Measurements from ENCODE around the gene CRHR2.
"Not testable (repeated sequence)": the region's sequence is repeated elsewhere in the genome, so short reads cannot be mapped to it uniquely, and the experiment has no call there.

CRHR2 gene

DNA sequence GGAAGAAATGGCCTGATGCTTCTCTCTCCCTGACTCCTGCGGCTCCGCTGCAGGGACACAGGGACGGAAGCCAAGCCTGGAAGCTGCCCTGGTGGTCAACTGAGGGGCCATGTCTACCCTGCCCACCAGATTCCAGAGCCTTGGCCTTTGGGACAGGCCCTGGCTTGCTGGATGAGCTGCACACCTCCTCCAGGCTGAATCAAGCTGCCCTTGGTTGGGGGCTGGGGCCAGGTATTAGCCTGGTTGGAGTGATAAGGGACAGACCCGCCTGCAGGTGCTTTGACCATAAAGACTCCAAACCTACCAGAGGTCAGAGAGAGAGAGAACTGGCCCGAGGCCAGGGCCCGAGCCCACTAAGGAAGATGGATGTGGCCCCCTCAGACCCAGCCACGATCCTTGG is 30.1 kb downstream of the CRHR2 start:
- DNase-seq, result no peak

- DNase-seq, result peak in 1 of 3 experiments; percentile 79
Measured at GRCh38 chr7:30650421-30650808, 31.8 kb downstream of the CRHR2 start.

DNA sequence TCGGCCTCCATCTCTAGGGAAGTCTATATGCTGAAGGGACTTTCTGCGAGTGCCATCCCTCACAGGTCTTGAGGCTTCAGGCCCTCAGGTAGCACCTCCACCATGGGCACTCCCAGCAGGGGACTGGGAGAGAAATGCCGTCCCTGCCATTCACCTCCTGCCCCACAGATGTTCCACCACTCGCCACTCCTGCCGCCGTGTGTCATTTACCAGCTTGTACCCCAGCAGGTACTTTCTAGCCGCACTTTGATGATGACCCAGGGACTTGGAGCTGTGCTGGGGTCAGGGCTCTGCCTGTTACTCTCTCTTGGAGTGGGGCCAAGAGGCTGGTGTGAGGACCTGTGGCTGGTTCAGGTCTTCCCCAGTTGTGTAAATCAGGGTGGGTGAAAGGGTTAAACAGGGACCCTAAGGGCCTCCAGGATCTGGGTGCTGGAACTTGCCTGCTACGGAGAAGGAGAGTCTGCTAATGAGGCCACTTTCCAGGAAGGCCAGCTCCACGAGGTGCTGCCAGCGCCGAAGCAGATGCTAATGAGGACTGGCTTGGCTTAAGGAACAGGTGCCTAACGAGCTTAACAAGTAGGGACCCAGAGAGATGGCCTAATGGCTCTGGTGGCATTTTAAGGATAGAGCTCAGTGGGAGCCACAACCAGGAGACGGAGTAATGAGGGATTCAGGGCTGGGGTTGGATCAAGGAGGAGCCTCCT is 32.4 kb downstream of the CRHR2 start:
- DNase-seq, result peak in 1 of 3 experiments; percentile 42

GRCh38 chr7:30648744-30649540 is 33.3 kb downstream of the CRHR2 start:
- no peak for DNase-seq

- peak in 2 of 3 experiments; percentile 34 to 69 for DNase-seq
Measured at GRCh38 chr7:30647589-30648364, 34.5 kb downstream of the CRHR2 start.

- DNase-seq, result no peak
Measured at GRCh38 chr7:30646154-30646553, 36.1 kb downstream of the CRHR2 start.

- no peak for DNase-seq
Measured at GRCh38 chr7:30645661-30646060, 36.6 kb downstream of the CRHR2 start.

DNA sequence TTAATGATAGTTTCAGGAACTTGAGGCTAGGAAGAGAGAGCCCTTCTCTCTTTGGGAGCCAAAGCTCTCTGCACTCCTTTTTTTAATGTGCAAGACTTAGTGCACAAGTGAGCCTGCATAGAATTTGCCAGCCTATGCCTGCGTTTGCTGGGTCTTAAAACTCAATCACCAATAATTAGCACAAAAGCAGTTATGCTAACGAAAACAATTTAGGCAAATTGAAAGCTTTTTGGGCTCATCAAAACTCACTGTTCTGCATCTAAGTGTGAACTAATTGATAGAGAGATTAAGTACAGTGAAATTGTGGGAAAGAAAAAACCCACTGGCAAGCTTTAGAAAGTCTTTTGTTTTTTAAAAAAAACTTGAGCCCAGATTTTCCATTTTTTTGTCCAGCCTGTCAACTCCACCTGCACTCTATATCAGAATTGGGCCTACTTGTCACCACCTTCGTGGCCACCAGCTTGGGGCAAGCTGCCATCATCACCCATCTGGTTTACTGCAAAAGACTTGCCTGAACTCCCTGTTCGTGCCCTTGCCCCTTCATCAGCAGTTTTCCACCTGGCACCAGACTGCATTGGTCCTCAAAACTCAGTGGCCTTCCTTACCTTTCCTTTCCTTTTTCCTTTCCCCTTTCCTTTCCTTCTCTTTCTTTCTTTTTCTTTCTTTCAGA is 37.8 kb downstream of the CRHR2 start:
- no peak for DNase-seq

DNA sequence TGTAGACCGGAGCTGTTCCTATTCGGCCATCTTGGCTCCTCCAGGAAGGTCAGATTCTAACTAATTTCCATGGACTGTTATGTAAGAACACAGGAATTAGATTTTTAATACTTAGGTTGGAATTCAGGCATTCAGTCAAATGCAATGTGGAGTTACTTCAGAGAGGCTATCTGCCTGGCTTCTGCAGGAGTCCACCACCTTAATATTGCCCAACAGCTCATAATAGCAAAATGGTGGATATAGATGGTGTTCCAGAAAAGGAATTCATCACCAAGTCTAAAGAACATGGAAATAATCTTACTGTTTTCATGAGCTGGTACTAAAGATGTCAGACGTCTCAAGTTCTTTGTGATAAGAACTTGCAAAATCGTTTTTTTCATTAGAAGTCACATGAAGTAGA is 39.5 kb downstream of the CRHR2 start:
- DNase-seq, result no peak

DNA sequence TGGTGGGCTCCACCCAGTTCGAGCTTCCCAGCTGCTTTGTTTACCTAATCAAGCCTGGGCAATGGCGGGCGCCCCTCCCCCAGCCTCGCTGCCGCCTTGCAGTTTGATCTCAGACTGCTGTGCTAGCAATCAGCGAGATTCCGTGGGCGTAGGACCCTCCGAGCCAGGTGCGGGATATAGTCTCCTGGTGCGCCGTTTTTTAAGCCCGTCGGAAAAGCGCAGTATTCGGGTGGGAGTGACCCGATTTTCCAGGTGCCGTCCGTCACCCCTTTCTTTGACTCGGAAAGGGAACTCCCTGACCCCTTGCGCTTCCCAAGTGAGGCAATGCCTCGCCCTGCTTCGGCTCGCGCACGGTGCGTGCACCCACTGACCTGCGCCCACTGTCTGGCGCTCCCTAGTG is 39.9 kb downstream of the CRHR2 start:
- DNase-seq, result not testable (repeated sequence)

DNA sequence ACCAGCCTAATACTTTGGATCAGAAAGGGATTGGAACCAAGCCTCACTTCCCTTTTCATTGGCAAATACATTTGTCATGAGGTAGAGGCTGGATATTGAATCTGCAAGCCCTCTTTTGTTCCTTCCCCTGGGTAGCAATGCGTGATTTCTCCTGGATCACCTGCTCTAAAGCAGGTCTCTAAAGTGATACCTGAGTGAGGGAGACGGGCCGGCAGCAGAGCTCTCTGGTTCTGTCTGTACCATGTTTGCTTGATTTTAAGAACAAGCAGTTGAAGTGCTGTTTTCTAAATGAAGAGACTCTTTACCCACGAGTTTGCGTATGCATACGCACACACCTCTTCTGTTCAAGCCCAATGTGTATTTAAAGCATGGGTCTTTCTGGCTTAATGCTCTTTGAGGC is 46.5 kb downstream of the CRHR2 start:
- peak in 1 of 3 experiments; percentile 51 for DNase-seq

- DNase-seq, result no peak
Measured at GRCh38 chr7:30634634-30635201, 47.5 kb downstream of the CRHR2 start.

DNA sequence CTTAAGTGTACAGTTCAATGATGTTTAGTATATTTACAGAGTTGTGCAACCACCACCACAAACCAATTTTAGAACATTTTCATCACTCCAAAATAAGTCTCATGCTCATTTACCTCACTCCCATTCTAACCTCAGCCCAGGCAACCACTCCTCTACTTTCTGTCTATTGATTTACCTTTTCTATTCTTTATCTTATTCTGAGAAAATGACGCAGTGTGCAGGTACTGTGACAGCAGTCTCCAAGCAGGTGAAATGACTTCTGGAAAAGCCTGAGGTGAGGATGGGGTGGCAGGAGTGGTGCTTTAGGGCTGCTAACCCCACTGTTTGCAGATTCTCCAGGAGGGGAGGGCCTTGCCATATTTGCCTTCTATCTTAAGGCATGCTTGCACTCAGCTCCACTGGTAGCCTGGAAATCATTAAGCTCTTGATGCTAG is 48.0 kb downstream of the CRHR2 start:
- DNase-seq, result no peak

- DNase-seq, result no peak
Measured at GRCh38 chr7:30633223-30633622, 49.0 kb downstream of the CRHR2 start.

DNA sequence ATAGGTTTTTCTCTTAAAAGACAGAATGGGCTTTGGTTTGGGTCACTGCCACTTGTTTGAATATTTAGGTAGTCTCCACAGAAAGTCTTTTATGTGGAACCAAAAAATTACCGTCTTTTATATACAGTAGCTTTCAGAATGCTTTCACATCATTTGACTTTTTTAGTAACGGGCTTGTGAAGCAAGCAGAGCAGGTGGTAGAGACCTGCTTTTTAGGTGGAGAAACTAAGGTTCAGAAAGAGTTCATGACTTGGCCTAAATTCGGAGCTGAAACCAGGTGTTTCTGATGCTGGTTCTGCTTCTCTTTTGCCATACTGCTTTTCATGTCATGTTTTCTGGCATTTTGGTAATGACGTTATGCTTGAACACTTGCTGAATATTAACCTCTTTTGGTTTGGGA is 51.3 kb downstream of the CRHR2 start:
- DNase-seq, result no peak

GRCh38 chr7:30627026-30627425 is 55.2 kb downstream of the CRHR2 start:
- DNase-seq, result no peak

GRCh38 chr7:30625283-30625682 is 57.0 kb downstream of the CRHR2 start:
- peak in 1 of 3 experiments; percentile 40 for DNase-seq

DNA sequence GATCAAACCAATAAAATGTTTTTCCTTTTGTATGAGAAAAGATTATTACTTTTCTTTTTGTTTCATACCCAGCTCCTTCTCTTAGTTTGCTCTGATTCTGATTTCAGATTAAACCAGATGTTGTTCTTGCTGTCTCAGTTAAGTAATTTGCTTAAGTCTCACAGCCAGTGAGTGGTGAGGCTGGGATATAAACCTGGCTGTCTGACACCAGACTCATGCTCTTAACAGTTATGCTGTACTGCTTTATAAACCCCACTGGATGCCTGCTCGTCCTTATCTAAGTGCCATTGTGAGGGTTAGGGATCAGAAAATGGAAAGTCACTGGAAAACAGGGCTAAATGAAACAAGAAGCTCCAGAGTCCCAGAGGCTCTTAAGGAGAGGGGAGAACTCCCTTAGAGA is 63.3 kb downstream of the CRHR2 start:
- no peak for DNase-seq

- no peak for DNase-seq
Measured at GRCh38 chr7:30618080-30618676, 64.1 kb downstream of the CRHR2 start.

GRCh38 chr7:30617359-30617758 is 64.9 kb downstream of the CRHR2 start:
- DNase-seq, result no peak

DNA sequence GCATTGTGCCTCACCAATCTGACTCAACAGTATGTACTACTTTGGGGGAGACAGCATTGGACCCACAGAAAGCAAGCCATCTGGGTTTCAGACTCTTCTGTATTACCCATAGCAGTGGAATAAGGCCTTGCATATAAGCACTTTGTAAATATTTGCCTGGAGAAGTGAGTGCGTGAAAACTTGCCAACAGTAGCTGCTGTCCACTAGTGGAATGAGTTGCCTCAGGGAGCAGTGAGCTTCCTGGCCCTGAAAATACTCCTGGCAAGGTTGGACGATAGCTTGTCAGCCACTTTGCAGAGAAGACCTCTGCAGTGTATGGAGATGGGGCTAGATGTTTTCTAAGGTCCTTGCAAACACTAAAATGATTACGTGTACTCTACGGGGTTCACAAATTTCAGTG is 65.9 kb downstream of the CRHR2 start:
- no peak for DNase-seq
